ENCODE measurements around the gene FRMD7.

GRCh38 chrX:132118358-132118757 is 9.5 kb downstream of the FRMD7 start:
- TF ChIP-seq, protein P1, sequence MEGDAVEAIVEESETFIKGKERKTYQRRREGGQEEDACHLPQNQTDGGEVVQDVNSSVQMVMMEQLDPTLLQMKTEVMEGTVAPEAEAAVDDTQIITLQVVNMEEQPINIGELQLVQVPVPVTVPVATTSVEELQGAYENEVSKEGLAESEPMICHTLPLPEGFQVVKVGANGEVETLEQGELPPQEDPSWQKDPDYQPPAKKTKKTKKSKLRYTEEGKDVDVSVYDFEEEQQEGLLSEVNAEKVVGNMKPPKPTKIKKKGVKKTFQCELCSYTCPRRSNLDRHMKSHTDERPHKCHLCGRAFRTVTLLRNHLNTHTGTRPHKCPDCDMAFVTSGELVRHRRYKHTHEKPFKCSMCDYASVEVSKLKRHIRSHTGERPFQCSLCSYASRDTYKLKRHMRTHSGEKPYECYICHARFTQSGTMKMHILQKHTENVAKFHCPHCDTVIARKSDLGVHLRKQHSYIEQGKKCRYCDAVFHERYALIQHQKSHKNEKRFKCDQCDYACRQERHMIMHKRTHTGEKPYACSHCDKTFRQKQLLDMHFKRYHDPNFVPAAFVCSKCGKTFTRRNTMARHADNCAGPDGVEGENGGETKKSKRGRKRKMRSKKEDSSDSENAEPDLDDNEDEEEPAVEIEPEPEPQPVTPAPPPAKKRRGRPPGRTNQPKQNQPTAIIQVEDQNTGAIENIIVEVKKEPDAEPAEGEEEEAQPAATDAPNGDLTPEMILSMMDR (IDR thresholded peaks at IDR 0.05), result no peak
- no peak for TF ChIP-seq POLR2A (IDR thresholded peaks at IDR 0.05)
- no peak for TF ChIP-seq POLR2AphosphoS5 (IDR thresholded peaks at IDR 0.05)
- no peak for TF ChIP-seq EP300 (IDR thresholded peaks at IDR 0.05)

Data from sigmoid colon (tissue), 4 donors.